Esophagus squamous epithelium (tissue), 4 donors: ENCODE measurements around the gene GFI1.

Experiments
- CTCF ChIP-seq, 6 experiments: fragments of 450-650 bp in 4 of 6; fragments of 200-600 bp in 2 of 6; sonication (generic) in 2 of 6; IDR thresholded peaks; one replicate each; pipeline ENCODE4 v1.5.1; 2016 to 2019; ENCODE audit warnings: antibody characterized with exemption in 6 of 6, mild to moderate bottlenecking in 4 of 6, moderate library complexity in 4 of 6
- POLR2A ChIP-seq, 4 donors: fragments of 450-650 bp; IDR thresholded peaks; one replicate each; pipeline ENCODE4 v1.6.1; 2017; ENCODE audit warnings: antibody characterized with exemption in 4 of 4, mild to moderate bottlenecking in 4 of 4, moderate library complexity in 3 of 4

- TF ChIP-seq CTCF (IDR thresholded peaks at IDR 0.05) (no peak), POLR2A (IDR thresholded peaks at IDR 0.05) (no peak)
These were observed 39.6 kb downstream of the GFI1 start for GRCh38 chr1:92447033-92447681.
